ENCODE data around the gene GALK1. TPM values are rescaled to one million over a fixed set of nuclear protein-coding genes. Genes with fewer than 3 reads are reported as not detected.

Gene GALK1
- total and polyA plus RNA-seq, 9 of the 15 experiments (the other 6 are each of a cell fraction or from before 2014, with no cell fraction given), result 0.45 to 51.6 (median 17.4) TPM

GRCh38 chr17:75778861-75779249 is 13.9 kb upstream of the GALK1 start (continued):
- TF ChIP-seq PATZ1 (CRISPR knock-in tag; IDR thresholded peaks at IDR 0.05; ENCODE audit: borderline replicate concordance) (no peak; the same call in 1 of the 2 replicates), RREB1 (CRISPR knock-in tag; IDR thresholded peaks at IDR 0.05) (no peak), GTF2B (IDR thresholded peaks at IDR 0.05; ENCODE audit: extremely low read depth, insufficient read length) (no peak), NR0B1 (IDR thresholded peaks at IDR 0.05; ENCODE audit: partially characterized antibody) (no peak), TAF7 (tag; IDR thresholded peaks at IDR 0.05) (no peak), PHF21A (IDR thresholded peaks at IDR 0.05; ENCODE audit: borderline replicate concordance, low read depth) (no peak), CSDE1 (IDR thresholded peaks at IDR 0.05) (no peak), SRF (CRISPR knock-in tag; IDR thresholded peaks at IDR 0.05) (no peak), ETS2 (tag; IDR thresholded peaks at IDR 0.05; ENCODE audit: borderline replicate concordance, poor library complexity, severe bottlenecking) (no peak), RBFOX2 (IDR thresholded peaks at IDR 0.05; ENCODE audit: low read depth, low read length) (no peak)

All from K562 (cell line).